ENCODE results near the gene HSD17B1.

- TF ChIP-seq EZH2 (optimal IDR thresholded peaks at IDR 0.05; ENCODE audit: low read depth, low read length) (no peak), CTCF (IDR thresholded peaks at IDR 0.05; ENCODE audit: low read length) (no peak), EZH2phosphoT487 (IDR thresholded peaks at IDR 0.05; ENCODE audit: low read length) (no peak)
Observed at GRCh38 chr17:42509841-42510240, 42.9 kb upstream of the HSD17B1 start.
